ENCODE results near the gene LRRC4B. TPM values are rescaled to one million over a fixed set of nuclear protein-coding genes. Genes with fewer than 3 reads are reported as not detected.
A peak's percentile ranks its signal among the peaks of the same experiment; 100 is the strongest.

The LRRC4B gene
- total RNA-seq, 1 experiment from 2014 or later: 3.8 TPM

GRCh38 chr19:50607874-50608785 lies 39.9 kb upstream of the LRRC4B start:
- DNase-seq: peak; percentile 100
- H3K23ac ChIP-seq (ENCODE audit: insufficient read length, low read depth, low read length): no peak overlapping the region
- H3K18ac ChIP-seq (ENCODE audit: insufficient read length, low read depth, low read length): peak overlapping the region; percentile 51
- H3K4me2 ChIP-seq (ENCODE audit: insufficient read depth, insufficient read length, low read length): peak overlapping the region; percentile 79
- H3K27ac Mint-ChIP-seq: peak overlapping the region in 2 of 3 experiments; percentile 16 to 34; a peak in 2 of 7 replicates
- H3K23me2 ChIP-seq (ENCODE audit: insufficient read length, low read depth, low read length, poor library complexity, severe bottlenecking): peaks cover 5% of the 10 kb centered on the region
- H2BK5ac ChIP-seq (ENCODE audit: insufficient read length, low read length): no peak overlapping the region
- peak overlapping the region; percentile 14 for H3K9ac ChIP-seq (ENCODE audit: extremely low read depth, insufficient read length, low read length)
- no peaks in the 10 kb centered on the region for H3K79me1 ChIP-seq (ENCODE audit: insufficient read depth, low read depth, low read length, poor library complexity, severe bottlenecking)
- H3K4me1 Mint-ChIP-seq: peaks cover 0 to 13% of the 10 kb centered on the region in 2 experiments; a peak in 2 of 4 replicates
- H4K20me1 ChIP-seq (ENCODE audit: control insufficient read depth, insufficient read depth, insufficient read length): no peaks in the 10 kb centered on the region
- H3K4me1 ChIP-seq (ENCODE audit: insufficient read depth, low read length): no peaks in the 10 kb centered on the region; the same call in 1 of the 2 replicates
- no CpG with 5 or more reads among the region's 56 CpGs for WGBS (ENCODE audit: extremely low coverage, insufficient read length, low lambda C conversion rate)
- H3K56ac ChIP-seq (ENCODE audit: insufficient read length, low read depth, low read length): no peak overlapping the region
- H3K4ac ChIP-seq (ENCODE audit: low read depth, low read length): no peak overlapping the region
- H2BK12ac ChIP-seq (ENCODE audit: insufficient read length, low read depth, low read length): no peak overlapping the region
- no peak overlapping the region for H3K14ac ChIP-seq (ENCODE audit: insufficient read depth, low read length)
- H2BK120ac ChIP-seq (ENCODE audit: low read depth, low read length, poor library complexity, severe bottlenecking): no peak overlapping the region
- peaks cover 10 to 18% (median 14%) of the 10 kb centered on the region in 3 experiments for H3K36me3 Mint-ChIP-seq (ENCODE audit: insufficient read depth in 1 of 3, low read depth in 3 of 3)
- peaks cover 29 to 30% of the 10 kb centered on the region in 2 experiments for H3K9me3 Mint-ChIP-seq
- H3T11ph ChIP-seq (ENCODE audit: low read length): no peak overlapping the region
- no peak overlapping the region for H3K27ac ChIP-seq (ENCODE audit: insufficient read length, low read depth, low read length)
- peaks cover 60% of the 10 kb centered on the region for H3K27me3 Mint-ChIP-seq (ENCODE audit: low read depth)
- H3K79me2 ChIP-seq (ENCODE audit: insufficient read depth, low read length): no peaks in the 10 kb centered on the region
- no peaks in the 10 kb centered on the region for H3K9me3 ChIP-seq (ENCODE audit: control insufficient read depth, low read depth, low read length)
- H3K27me3 ChIP-seq (ENCODE audit: insufficient read depth, low read length): peaks cover 2% of the 10 kb centered on the region; the same call in 1 of the 2 replicates
- H2AK5ac ChIP-seq (ENCODE audit: insufficient read length, low read length): no peak overlapping the region
- no peak overlapping the region for H2BK20ac ChIP-seq (ENCODE audit: low read depth, low read length, poor library complexity, severe bottlenecking)
- H2AFZ ChIP-seq (ENCODE audit: low read length): peak overlapping the region; percentile 96
- H4K5ac ChIP-seq (ENCODE audit: insufficient read length, low read depth, low read length): no peak overlapping the region
- H2BK15ac ChIP-seq (ENCODE audit: low read depth, low read length): no peak overlapping the region
- H3K4me3 Mint-ChIP-seq: peak overlapping the region; percentile 52 to 76
- H4K91ac ChIP-seq (ENCODE audit: insufficient read length, low read depth, low read length): no peak overlapping the region
- peak; percentile 93 for TF ChIP-seq CTCF (conservative IDR thresholded peaks at IDR 0.05)
- H4K8ac ChIP-seq (replicated peaks; ENCODE audit: insufficient read length, low read depth, low read length): no peak overlapping the region
